ENCODE results near the gene HYAL2. TPM values are rescaled to one million over a fixed set of nuclear protein-coding genes. Genes with fewer than 3 reads are reported as not detected.

HYAL2 gene
- total and polyA plus RNA-seq, 2 of the 8 experiments (the other 6 are each of a cell fraction or from before 2014, with no cell fraction given) = 51.9 to 176 TPM

GRCh38 chr3:50290161-50290641 is 32.3 kb downstream of the HYAL2 start (continued):
- TF ChIP-seq CHD7 (IDR thresholded peaks at IDR 0.05; ENCODE audit: insufficient replicate concordance, low read length) (no peak), BACH1 (IDR thresholded peaks at IDR 0.05; ENCODE audit: low read length) (no peak), RXRA (IDR thresholded peaks at IDR 0.05; ENCODE audit: insufficient read depth, low read depth, low read length) (no peak), NRF1 (IDR thresholded peaks at IDR 0.05; ENCODE audit: low read depth, low read length) (no peak), SP1 (IDR thresholded peaks at IDR 0.05; ENCODE audit: low read depth, low read length) (no peak), TCF12 (IDR thresholded peaks at IDR 0.05; ENCODE audit: low read depth, low read length) (no peak)
